ENCODE data around the gene AHSG.
"Not testable (repeated sequence)": the region's sequence is repeated elsewhere in the genome, so short reads cannot be mapped to it uniquely, and the experiment has no call there.

DNA sequence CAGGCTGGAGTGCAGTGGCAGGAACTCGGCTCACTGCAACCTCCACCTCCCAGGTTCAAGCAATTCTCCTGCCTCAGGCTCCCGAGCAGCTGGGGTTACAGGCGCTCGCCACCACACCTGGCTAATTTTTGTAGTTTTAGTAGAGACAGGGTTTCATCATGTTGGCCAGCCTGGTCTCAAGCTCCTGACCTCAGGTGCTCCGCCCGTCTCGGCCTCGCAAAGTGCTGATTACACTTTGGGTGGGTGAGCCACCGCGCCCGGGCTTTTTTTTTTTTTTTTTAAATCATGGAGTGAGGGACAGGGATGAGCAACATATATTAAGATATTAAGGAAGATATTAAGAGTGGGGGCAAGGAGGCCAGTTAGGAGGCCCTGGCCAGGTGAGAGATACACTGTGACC is 43.5 kb upstream of the AHSG start:
- TF ChIP-seq, protein P1, sequence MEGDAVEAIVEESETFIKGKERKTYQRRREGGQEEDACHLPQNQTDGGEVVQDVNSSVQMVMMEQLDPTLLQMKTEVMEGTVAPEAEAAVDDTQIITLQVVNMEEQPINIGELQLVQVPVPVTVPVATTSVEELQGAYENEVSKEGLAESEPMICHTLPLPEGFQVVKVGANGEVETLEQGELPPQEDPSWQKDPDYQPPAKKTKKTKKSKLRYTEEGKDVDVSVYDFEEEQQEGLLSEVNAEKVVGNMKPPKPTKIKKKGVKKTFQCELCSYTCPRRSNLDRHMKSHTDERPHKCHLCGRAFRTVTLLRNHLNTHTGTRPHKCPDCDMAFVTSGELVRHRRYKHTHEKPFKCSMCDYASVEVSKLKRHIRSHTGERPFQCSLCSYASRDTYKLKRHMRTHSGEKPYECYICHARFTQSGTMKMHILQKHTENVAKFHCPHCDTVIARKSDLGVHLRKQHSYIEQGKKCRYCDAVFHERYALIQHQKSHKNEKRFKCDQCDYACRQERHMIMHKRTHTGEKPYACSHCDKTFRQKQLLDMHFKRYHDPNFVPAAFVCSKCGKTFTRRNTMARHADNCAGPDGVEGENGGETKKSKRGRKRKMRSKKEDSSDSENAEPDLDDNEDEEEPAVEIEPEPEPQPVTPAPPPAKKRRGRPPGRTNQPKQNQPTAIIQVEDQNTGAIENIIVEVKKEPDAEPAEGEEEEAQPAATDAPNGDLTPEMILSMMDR (IDR thresholded peaks at IDR 0.05), result not testable (repeated sequence)
- TF ChIP-seq EP300 (IDR thresholded peaks at IDR 0.05), result not testable (repeated sequence)
